NCI-H82 treated with DMSO at 0.1 percent for 48 hours (cell line): Measurements from ENCODE around the gene CDKN2D.

ENCODE experiments used
- DNase-seq: peaks from one replicate; lab custom pipeline; 2025; ENCODE audit not compliant: unreplicated experiment; lab: John Stamatoyannopoulos, UW

The CDKN2D gene

GRCh38 chr19:10568826-10569651 is at the start of gene CDKN2D:
CDKN2D (minus strand) TSS chr19:10568979; CDS start chr19:10568653, 326 bp downstream.
- DNase-seq, result peak; percentile 94

DNA sequence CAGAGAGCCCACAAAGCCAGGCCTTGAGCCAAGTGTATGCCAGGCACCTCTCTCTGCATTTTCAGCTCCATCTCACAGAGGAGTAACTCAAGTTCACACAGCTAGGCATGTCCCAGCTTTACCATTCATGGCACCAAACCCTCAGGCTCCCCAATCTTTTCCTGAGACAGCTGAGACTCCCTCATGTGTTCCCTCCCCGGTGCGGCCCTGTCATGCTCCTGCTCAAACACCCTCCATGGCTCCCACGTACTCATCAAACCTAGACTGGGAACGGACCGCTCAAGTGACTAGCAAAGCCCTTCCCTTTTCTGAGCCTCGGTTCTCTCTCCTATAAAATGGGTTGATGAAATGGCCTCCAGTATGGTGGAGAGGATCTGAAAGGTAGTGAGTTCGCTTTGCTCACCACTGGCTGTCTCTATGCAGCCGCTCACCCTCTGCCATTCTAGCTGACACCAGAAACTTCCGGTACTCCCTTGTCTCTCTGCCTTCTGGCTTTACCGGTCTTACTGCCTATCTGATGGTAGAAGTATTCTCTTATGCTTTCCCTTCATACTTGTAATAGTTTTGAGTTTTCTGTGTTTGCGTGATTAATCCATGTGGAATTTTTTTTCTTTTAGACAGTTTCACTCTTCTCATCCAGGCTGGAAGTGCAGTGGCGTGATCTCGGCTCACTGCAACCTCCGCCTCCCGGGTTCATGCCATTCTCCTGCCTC is 48.8 kb upstream of the CDKN2D start:
- no peak for DNase-seq

DNA sequence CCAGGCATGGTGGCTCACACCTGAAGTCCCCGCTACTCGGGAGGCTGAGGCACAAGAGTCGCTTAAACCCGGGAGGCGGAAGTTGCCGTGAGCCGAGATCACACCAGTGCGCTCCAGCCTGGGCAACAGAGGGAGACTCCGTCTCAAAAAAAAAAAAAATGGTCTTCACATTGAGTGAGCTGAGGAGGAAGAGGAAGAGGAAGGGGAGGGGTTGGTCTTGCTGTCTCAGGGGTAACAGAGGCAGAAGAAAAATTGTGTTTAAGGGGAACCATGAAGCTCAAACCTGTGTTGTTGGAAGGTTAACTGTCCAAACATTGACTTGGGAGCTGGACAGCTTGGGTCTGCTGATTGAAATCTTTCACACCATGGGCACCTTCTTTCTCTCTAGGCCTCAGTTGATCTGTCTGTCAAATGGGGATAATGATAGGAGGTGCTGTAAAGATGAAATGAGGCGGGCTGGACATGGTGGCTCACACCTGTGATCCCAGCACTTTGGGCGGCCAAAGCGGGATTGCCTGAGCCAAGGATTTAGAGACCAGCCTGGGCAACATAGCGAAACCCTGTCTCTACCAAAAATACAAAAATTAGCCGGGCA is 46.7 kb upstream of the CDKN2D start:
- no peak for DNase-seq

- DNase-seq, result no peak
Observed at GRCh38 chr19:10612499-10613119, 43.8 kb upstream of the CDKN2D start.

DNA sequence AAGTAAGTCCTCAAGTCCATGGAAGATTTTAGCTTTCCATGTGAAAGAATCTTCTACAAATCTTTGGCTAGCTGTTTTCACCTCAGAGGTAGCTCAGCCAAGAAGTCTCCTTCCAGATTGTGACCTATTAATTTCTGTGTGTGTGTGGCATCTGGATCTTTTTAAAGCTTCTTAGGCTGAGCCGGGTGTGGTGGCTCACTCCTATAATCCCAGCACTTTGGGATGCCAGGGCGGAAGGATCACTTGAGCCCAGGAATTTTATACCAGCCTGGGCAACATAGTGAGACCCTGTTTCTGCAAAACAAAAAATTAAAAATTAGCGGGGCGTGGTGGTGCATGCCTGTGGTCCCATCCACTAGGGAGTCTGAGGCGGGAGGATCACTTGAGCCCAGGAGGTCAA is 43.1 kb upstream of the CDKN2D start:
- peak; percentile 62 for DNase-seq

DNA sequence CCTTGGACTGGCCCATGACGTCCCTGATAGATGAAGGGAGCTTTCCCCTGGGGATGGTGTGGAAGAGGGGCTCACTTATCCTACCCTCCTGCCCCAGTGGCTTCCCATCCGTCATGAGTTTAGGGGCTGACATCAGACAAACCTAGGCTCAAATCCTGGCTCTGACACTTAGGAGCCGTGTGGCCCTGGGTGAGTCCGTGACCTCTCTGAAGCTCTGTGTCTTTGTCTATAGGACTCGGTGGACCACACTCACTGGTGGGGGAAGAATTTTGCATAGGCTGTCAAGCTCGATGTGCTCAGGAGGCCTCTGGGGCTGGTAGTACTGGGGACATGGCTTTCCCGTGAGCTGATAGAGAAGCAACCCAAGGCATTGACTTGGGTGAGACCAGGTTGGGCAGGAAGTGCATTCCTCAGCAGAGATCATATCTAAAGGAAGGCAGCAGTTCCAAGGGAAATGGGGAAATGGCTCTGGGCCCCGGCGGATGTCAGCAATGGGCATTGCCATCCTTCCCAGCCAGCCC is 35.7 kb upstream of the CDKN2D start:
- DNase-seq, result no peak

GRCh38 chr19:10603873-10604459 is 35.2 kb upstream of the CDKN2D start:
- no peak for DNase-seq

DNA sequence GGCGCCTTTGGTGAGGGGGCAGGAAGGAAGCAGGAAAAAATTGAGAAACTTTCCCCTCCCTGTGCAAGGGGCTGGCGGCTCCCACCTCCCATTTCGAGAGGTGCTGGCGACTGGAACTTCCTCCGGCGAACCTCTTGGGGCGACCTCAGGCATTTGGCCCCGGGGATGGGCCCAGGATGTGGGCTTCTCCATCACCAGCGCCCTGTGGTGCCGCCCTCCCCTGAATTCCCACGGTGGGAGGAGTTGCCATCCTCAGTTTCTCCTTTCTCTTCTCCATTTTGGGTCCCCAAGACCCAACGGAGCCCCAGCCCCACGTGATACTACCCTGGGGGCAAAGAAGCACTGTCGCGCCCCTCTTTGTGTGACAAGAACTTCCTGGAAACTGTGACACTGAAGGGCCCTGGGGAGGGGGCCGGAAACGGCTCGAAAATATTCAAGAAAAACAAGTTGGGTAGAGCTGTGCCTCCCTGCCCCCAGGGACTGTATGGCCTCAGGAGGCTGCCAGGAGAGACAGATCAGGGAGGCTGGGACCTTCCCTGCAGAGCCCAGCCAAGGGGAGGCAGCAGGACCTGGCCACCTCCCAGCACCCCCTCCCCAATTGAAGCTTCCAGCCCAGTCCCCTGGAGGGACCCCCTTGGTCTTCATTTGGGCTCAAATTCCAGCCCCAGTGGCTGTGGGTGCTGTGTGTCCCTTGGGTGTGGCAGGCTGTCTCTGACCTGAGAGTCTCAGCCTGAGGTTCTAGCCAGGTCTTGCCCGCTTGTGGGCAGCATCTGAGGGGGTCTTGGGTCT is 34.5 kb upstream of the CDKN2D start:
- no peak for DNase-seq

- peak; percentile 12 for DNase-seq
Observed at GRCh38 chr19:10602330-10603083, 33.7 kb upstream of the CDKN2D start.

DNA sequence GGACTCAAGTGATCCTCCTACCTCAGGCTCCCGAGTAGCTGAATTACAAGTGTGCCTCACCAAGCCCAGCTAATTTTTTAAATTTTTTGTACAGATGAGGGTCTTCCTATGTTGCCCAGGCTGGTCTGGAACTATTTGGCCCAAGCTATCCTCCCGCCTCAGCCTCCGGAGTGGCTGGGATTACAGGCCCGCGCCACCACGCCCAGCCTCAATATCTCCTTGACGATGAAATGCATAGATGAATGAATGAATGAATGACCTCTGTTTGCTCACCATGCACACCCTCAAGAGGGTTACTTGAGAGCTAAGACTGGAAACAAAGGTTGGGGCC is 33.2 kb upstream of the CDKN2D start:
- DNase-seq, result no peak

DNA sequence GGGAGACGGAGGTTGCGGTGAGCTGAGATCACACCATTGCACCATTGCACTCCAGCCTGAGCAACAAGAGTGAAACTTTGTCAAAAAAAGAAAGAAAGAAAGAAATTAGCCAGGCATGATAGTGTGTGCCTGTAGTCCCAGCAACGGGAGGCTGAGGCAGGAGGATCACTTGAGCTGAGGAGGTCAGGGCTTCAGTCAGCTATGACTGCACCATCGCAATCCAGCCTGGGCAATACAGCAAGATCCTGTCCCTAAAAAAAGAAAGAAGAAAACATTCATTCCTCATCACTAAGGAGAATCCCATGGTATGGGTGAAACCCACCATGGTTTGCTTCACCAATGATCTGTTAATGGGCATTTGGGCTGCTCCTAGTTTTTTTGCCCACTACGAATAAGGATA is 31.4 kb upstream of the CDKN2D start:
- DNase-seq, result no peak

DNA sequence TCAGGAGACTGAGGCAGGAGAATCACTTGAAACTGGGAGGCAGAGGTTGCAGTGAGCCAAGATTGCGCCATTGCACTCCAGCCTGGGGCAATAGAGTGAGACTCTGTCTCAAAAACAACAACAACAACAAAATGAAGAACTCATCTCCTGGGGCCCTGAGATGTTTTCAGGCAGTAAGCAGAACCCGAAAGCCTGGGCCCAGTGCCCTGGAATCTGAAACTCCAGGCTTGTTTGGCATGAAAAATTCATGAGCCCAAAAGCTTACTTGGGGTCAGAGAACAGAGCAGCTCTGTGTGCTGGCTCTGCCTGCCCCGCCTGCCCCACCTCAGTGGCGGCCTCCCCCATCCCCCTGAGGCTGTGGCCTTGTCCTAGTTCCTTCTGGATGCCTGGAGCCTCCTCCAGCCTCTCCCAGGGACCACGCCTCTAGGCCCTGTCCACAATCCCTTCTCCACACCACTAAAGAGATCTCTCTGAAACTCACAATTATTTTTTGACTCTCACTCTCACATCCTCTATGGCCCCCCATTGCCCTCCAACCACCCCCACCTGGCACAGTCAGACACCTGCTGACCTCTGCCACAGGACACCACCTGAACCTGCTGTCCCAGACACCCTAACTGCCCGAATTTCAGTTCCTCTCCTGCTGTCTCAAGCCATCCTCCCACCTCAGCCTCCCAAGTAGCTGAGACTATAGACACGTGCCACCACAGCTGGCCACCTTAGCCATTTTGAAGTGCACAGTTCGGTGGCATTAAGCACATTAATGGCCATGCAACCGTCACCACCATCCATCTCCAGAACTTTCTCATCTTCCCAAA is 25.2 kb upstream of the CDKN2D start:
- no peak for DNase-seq

DNA sequence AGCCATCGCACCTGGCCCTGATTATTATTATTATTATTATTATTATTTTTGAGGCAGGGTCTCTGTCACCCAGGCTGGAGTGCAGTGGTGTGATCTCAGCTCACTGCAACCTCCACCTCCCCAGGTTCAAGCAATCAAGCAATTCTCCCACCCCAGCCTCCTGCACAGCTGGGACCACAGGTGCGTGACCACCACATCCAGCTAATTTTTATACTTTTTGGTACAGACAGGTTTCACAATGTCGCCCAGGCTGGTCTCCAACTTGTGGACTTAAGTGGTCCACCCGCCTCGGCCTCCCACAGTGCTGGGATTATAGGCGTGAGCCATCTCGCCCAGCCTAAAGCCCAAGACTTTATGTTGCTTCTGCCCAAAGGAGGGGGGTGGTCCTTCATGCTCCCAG is 24.4 kb upstream of the CDKN2D start:
- no peak for DNase-seq

- DNase-seq, result no peak
Observed at GRCh38 chr19:10587839-10588150, 19.0 kb upstream of the CDKN2D start.

DNA sequence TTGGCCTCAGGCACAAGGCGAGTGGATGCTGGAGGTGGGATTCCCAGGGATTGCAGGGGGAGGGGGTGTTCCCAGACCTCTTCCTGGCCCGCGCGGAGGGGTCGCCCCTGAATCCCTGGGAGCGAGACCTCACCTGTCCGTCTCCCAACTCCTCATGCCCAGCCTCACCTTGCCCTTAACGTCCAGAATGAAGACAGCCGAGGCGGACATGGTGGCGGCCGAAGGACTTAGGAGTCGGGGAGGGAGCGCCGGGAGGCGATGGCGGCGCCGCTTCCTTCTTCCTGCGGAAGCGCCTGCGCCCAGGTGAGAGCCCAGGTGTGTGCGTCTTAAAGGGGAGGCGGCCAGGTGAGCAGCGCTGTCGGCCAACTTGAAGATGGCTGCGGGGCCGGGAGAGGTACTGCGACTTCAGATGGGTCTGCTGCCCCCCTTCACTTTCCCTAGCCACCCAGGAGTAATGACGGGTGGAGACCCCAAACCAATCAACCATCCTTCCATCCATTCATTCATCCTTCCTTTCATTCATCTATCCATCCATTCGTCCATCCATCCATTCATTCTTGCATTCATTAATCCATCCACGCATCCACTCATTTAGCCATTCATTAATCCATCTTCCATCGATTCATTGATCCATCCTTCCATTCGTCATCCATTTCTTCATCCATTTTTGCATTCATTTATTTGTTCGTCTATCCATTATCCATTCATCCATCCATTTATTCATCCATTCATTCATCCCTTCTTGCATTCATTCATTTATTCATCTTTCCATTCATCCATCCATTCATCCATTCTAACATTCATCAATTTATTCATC is 18.5 kb upstream of the CDKN2D start, which contains the start of gene AP1M2:
Gene AP1M2, minus strand, starts transcription at position 291 of the 817 bp plus-strand sequence. Its CDS starts 81 bp downstream, at position 210.
- DNase-seq, result no peak

GRCh38 chr19:10586396-10586795 is 17.6 kb upstream of the CDKN2D start:
- DNase-seq, result no peak

GRCh38 chr19:10583036-10583776 is 14.4 kb upstream of the CDKN2D start:
- no peak for DNase-seq
